Prostate gland (tissue), 2 donors: Measurements from ENCODE around the gene GPD1.

ENCODE experiments used
- CTCF ChIP-seq, 4 experiments: fragments of 200-600 bp in 2 of 4; fragments of 450-650 bp in 2 of 4; sonication (generic) in 2 of 4; IDR thresholded peaks; 1 replicate in 3 of 4; 2 replicates in 1 of 4; pipeline ENCODE4 v1.5.1; 2016 to 2019; ENCODE audit warnings: antibody characterized with exemption in 4 of 4, mild to moderate bottlenecking in 2 of 4, moderate library complexity in 2 of 4
- POLR2A ChIP-seq: fragments of 450-650 bp; IDR thresholded peaks from one replicate; pipeline ENCODE4 v1.6.1; 2016; ENCODE audit warnings: antibody characterized with exemption, mild to moderate bottlenecking

GRCh38 chr12:50107416-50108268 lies 3.8 kb downstream of the GPD1 start:
- TF ChIP-seq CTCF (IDR thresholded peaks at IDR 0.05): no peak
- TF ChIP-seq POLR2A: no peak
